ENCODE results near the gene CUL5. TPM values are rescaled to one million over a fixed set of nuclear protein-coding genes. Genes with fewer than 3 reads are reported as not detected.

The CUL5 gene
- total RNA-seq, 1 donor from 2014 or later = 42.0 TPM

DNA sequence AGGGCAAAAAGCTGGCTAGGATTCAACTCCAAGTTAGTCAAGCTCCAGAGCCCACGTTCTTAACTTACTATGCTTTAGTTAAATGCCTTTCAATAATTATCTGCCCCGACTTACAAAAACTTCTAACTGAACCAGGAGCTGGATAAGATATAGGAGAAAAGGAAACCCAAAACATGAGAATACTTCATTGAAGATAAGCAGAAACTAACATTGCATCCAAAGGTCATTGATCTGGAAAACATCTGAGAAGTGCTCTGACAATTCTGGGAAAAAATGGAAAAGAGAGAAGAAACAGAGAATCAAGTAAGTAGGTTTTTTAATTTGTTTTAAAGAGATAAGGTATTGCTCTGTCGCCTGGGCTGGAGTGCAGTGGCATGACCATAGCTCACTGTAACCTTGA, 139.9 kb downstream of the CUL5 start:
- no peak for ATAC-seq (ENCODE audit: low read depth)
- TF ChIP-seq CTCF (IDR thresholded peaks at IDR 0.05) = no peak
- Mint-ChIP-seq H3K36me3 (ENCODE audit: low read depth) (peaks cover 81% of the 10 kb centered on the region), H3K9me3 (no peaks in the 10 kb centered on the region), H3K4me3 (no peak overlapping the region), H3K27ac (no peak overlapping the region), H3K27me3 (no peaks in the 10 kb centered on the region), H3K4me1 (no peaks in the 10 kb centered on the region)
- POLR2A ChIA-PET = no interaction called here
- intact Hi-C loops (cut with micrococcal nuclease) = no loop called here
- no peak for DNase-seq
- CTCF ChIA-PET = no interaction called here

- Mint-ChIP-seq H3K36me3 (ENCODE audit: low read depth) (peaks cover 81% of the 10 kb centered on the region), H3K4me1 (no peaks in the 10 kb centered on the region), H3K27ac (no peak overlapping the region), H3K4me3 (no peak overlapping the region), H3K9me3 (no peaks in the 10 kb centered on the region), H3K27me3 (no peaks in the 10 kb centered on the region)
- ATAC-seq (ENCODE audit: low read depth) (no peak), DNase-seq (no peak)
- intact Hi-C loops (cut with micrococcal nuclease) = no loop called here
- ChIA-PET CTCF (no interaction called here), POLR2A (no interaction called here)
- no peak for TF ChIP-seq CTCF (IDR thresholded peaks at IDR 0.05)
Measured at GRCh38 chr11:108154591-108154990, 145.9 kb downstream of the CUL5 start.

Other genes starting within 250 kb of the CUL5 start
- gene SLC35F2, start 150.1 kb upstream of the CUL5 start, total RNA-seq = 20.5 and 21.9 TPM in 2 replicates
- 3.6 and 4.1 TPM in 2 replicates for gene RAB39A, start 80.5 kb upstream of the CUL5 start, total RNA-seq
- gene ACAT1, start 112.7 kb downstream of the CUL5 start, total RNA-seq = 50.1 and 51.1 TPM in 2 replicates
- 34.4 and 38.1 TPM in 2 replicates for gene NPAT, start 213.7 kb downstream of the CUL5 start, total RNA-seq
- 164 and 184 TPM in 2 replicates for gene ATM, start 214.2 kb downstream of the CUL5 start, total RNA-seq

All from activated B cell treated with CpG ODN at 0.5 μM for 24 hours (primary cell).